ENCODE results near the gene NXPH1. TPM values are rescaled to one million over a fixed set of nuclear protein-coding genes. Genes with fewer than 3 reads are reported as not detected.

The NXPH1 gene
- polyA plus RNA-seq, 1 of the 3 experiments (the other 2 are of a cell fraction), result not detected

DNA sequence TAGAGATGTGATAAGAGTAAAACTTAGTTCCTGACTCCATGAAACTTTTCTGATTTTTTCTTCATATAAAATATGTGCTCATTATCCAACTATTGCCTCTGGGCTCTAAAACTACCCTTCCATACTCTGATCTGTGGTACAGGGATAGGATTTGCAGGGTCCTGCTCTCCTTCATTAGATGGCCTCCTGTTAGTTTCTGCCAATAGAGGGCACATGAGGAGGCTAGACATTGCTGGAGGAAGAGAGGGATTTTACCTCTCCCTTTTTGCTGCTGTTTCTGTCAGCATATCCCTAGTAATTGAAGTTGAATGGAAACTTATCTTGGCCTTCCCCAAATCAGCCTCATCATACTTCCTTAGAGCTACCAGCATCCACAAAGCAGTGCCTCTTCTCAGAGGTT is 269.4 kb downstream of the NXPH1 start:
- no peaks in the 10 kb centered on the region for H4K20me1 ChIP-seq (ENCODE audit: insufficient read depth)
- no peaks in the 10 kb centered on the region for H3K9me2 ChIP-seq
- no peaks in the 10 kb centered on the region for H3K27me3 ChIP-seq (ENCODE audit: insufficient read depth)
- peaks cover 0 to 22% of the 10 kb centered on the region in 2 experiments; a peak in 1 of 4 replicates for H3K4me1 ChIP-seq (ENCODE audit: control insufficient read depth in 1 of 2, insufficient read depth in 2 of 2, low read depth in 1 of 2, low read length in 1 of 2)
- no peaks in the 10 kb centered on the region for H3K9me3 ChIP-seq
- no peak overlapping the region for H2AFZ ChIP-seq (ENCODE audit: low read depth)
- H3K4me3 ChIP-seq (ENCODE audit: low read depth in 2 of 2, low read length in 1 of 2), result no peak overlapping the region
- H3K36me3 ChIP-seq (replicated peaks in 1 of 2; ENCODE audit: control insufficient read depth in 1 of 2, insufficient read depth in 2 of 2, low read length in 1 of 2), result no peaks in the 10 kb centered on the region
- no peak overlapping the region for H3K9ac ChIP-seq
- no peaks in the 10 kb centered on the region for H3F3A ChIP-seq (replicated peaks; ENCODE audit: insufficient read depth)
- no peak for DNase-seq
- H3K27ac ChIP-seq (ENCODE audit: low read depth in 2 of 2, low read length in 1 of 2), result no peak overlapping the region
- H3K79me2 ChIP-seq (ENCODE audit: insufficient read depth), result no peaks in the 10 kb centered on the region
- POLR2A ChIA-PET, result no interaction called here
- TF ChIP-seq TCF12 (IDR thresholded peaks at IDR 0.05) (no peak), MEF2A (IDR thresholded peaks at IDR 0.05; ENCODE audit: borderline replicate concordance, low read depth) (no peak), USF2 (IDR thresholded peaks at IDR 0.05; ENCODE audit: borderline replicate concordance, low read depth, low read length) (no peak), REST (IDR thresholded peaks at IDR 0.05; ENCODE audit: low read depth, low read length) (no peak), RAD21 (IDR thresholded peaks at IDR 0.05; ENCODE audit: low read length) (peak; percentile 44; the same call in 1 of the 2 replicates), RXRA (IDR thresholded peaks at IDR 0.05; ENCODE audit: borderline replicate concordance, low read depth) (no peak)
- TF ChIP-seq, protein P1, sequence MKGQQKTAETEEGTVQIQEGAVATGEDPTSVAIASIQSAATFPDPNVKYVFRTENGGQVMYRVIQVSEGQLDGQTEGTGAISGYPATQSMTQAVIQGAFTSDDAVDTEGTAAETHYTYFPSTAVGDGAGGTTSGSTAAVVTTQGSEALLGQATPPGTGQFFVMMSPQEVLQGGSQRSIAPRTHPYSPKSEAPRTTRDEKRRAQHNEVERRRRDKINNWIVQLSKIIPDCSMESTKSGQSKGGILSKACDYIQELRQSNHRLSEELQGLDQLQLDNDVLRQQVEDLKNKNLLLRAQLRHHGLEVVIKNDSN (IDR thresholded peaks at IDR 0.05; ENCODE audit: borderline replicate concordance, low read depth), result no peak
- CTCF ChIA-PET, result interaction anchor here (0.6 to 1.3 kb wide), 8 partner anchors 21 to 1736 kb away, joined by 3 to 4 read pairs (median 3); no protein-coding TSS in a partner anchor
- no peak overlapping the region for H3K4me2 ChIP-seq

DNA sequence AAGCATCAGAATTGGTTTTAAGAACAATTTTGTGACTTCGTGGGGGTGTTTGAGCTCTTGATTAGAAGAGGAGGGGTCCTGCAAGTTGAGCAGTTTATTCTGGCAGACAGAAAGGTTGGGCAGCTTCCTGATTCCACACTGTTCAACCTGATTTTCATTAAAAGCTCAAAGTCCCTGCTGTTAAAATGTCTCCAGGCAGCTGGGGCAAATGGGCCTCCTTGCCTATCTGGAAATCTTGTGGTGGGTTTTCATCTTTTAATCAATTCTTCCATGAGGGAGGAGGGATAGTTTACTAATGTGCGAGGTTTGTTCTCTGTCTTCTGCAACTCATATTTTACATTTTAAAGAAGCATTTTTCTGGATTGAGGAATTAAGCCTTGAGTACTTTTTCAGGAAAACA is 276.7 kb downstream of the NXPH1 start:
- Histone ChIP-seq H2AFZ (ENCODE audit: low read depth) (no peak overlapping the region), H3F3A (replicated peaks; ENCODE audit: insufficient read depth) (no peaks in the 10 kb centered on the region), H3K9me2 (no peaks in the 10 kb centered on the region), H3K36me3 (replicated peaks in 1 of 2; ENCODE audit: control insufficient read depth in 1 of 2, insufficient read depth in 2 of 2, low read length in 1 of 2) (no peaks in the 10 kb centered on the region), H3K79me2 (ENCODE audit: insufficient read depth) (no peaks in the 10 kb centered on the region), H3K27ac (ENCODE audit: low read depth in 2 of 2, low read length in 1 of 2) (no peak overlapping the region), H3K9ac (no peak overlapping the region), H3K4me2 (no peak overlapping the region), H4K20me1 (ENCODE audit: insufficient read depth) (no peaks in the 10 kb centered on the region), H3K27me3 (ENCODE audit: insufficient read depth) (no peaks in the 10 kb centered on the region), H3K9me3 (no peaks in the 10 kb centered on the region), H3K4me1 (ENCODE audit: control insufficient read depth in 1 of 2, insufficient read depth in 2 of 2, low read depth in 1 of 2, low read length in 1 of 2) (peaks cover 0 to 4% of the 10 kb centered on the region in 2 experiments; a peak in 1 of 4 replicates), H3K4me3 (ENCODE audit: low read depth in 2 of 2, low read length in 1 of 2) (no peak overlapping the region)
- peak; percentile 34 for DNase-seq
- CTCF ChIA-PET, result interaction anchor here (0.6 to 1.1 kb wide), 3 partner anchors 11 to 896 kb away, joined by 3 read pairs; no protein-coding TSS in a partner anchor
- 22% methylated on average over 2 of the region's 2 CpGs for WGBS (ENCODE audit: low lambda C conversion rate)
- POLR2A ChIA-PET, result no interaction called here
- TF ChIP-seq REST (IDR thresholded peaks at IDR 0.05; ENCODE audit: low read depth, low read length), result no peak
- no peak for TF ChIP-seq POLR2AphosphoS5 (IDR thresholded peaks at IDR 0.05; ENCODE audit: low read depth, low read length)
- TF ChIP-seq CTCF (IDR thresholded peaks at IDR 0.05), result no peak
- TF ChIP-seq MAX (IDR thresholded peaks at IDR 0.05; ENCODE audit: low read depth), result no peak
- no peak for TF ChIP-seq GABPA (IDR thresholded peaks at IDR 0.05; ENCODE audit: low read depth)
- TF ChIP-seq FOXM1 (IDR thresholded peaks at IDR 0.05; ENCODE audit: low read depth), result no peak
- TF ChIP-seq EP300 (IDR thresholded peaks at IDR 0.05; ENCODE audit: borderline replicate concordance in 1 of 2, low read depth in 1 of 2, low read length in 1 of 2), result peak in 1 of 2 experiments; percentile 26; a peak in 1 of 4 replicates

All from SK-N-SH (cell line).